HepG2 (cell line): ENCODE data around the gene ACSM2B. TPM values are rescaled to one million over a fixed set of nuclear protein-coding genes. Genes with fewer than 3 reads are reported as not detected.
"Not testable (repeated sequence)": the region's sequence is repeated elsewhere in the genome, so short reads cannot be mapped to it uniquely, and the experiment has no call there.

ENCODE experiments used
- ATAC-seq: fragments of 200-7000 bp; cut with Tn5 transposase; 3 replicates; pipeline ENCODE4 v1.9.1; 2020; ENCODE audit warnings: mild to moderate bottlenecking, moderate library complexity
- BruUV-seq: library from RNA; stranded (reverse); fragments of 400-500 nt; replicated peaks from 2 replicates; lab custom pipeline; 2021; lab: Mats Ljungman, UMichigan
- CTCF ChIA-PET: fragments of 300-600 bp; formaldehyde crosslinking; extraction: SDS; loops from one replicate; lab custom pipeline; 2021; ENCODE audit warnings: low total read pairs, inconsistent platforms, low intra/inter-chr PET ratio; lab: Yijun Ruan, JAX
- POLR2A ChIA-PET: fragments of 350-600 bp; sonication (Branson Sonifier 250); formaldehyde crosslinking; loops from one replicate; lab custom pipeline; 2020; ENCODE audit warnings: antibody characterized with exemption, inconsistent platforms; lab: Yijun Ruan, JAX
- DNase-seq: peaks from one replicate; pipeline ENCODE4 v3.0.0-alpha.2; 2015; ENCODE audit warnings: low spot score
- FAIRE-seq: peaks from 3 replicates; lab custom pipeline; 2011; peaks lifted over from hg19 to GRCh38; lab: Jason Lieb, UNC
- H2AFZ ChIP-seq: one replicate; pipeline ENCODE4 v1.6.1; 2011; ENCODE audit warnings: low read length, inconsistent platforms
- H3K27ac ChIP-seq: fragments of 300-600 bp; 3 replicates; pipeline ENCODE4 v1.8.0; 2011; ENCODE audit warnings: mixed run types, mild to moderate bottlenecking, mixed read lengths, low read length, inconsistent platforms; ENCODE audit not compliant: insufficient read depth; ENCODE audit errors: extremely low read length
- H3K27me3 ChIP-seq, 2 experiments: fragments of 200-600 bp in 1 of 2; 2 replicates in 1 of 2; 3 replicates in 1 of 2; pipeline versions ENCODE4 v1.6.0 to v1.8.0; 2011; ENCODE audit warnings: low read length in 2 of 2, mild to moderate bottlenecking in 2 of 2, moderate library complexity in 2 of 2, inconsistent platforms in 1 of 2; ENCODE audit not compliant: insufficient read depth in 2 of 2, control insufficient read depth in 1 of 2
- H3K36me3 ChIP-seq, 2 experiments: fragments of 200-600 bp in 1 of 2; replicated peaks in 1 of 2; 2 replicates in 1 of 2; 3 replicates in 1 of 2; pipeline versions ENCODE4 v1.5.1 to v1.8.0; 2011; ENCODE audit warnings: low read length in 2 of 2, inconsistent platforms in 1 of 2; ENCODE audit not compliant: insufficient read depth in 2 of 2, control insufficient read depth in 1 of 2
- H3K4me1 ChIP-seq: 2 replicates; pipeline ENCODE4 v1.5.1; 2012; ENCODE audit warnings: low read length, inconsistent platforms; ENCODE audit not compliant: insufficient read depth
- H3K4me2 ChIP-seq: 2 replicates; pipeline ENCODE4 v1.6.0; 2011; ENCODE audit warnings: low read depth, low read length, inconsistent platforms
- H3K4me3 ChIP-seq, 3 experiments: fragments of 200-600 bp in 1 of 3; sonication (generic), shearing (Covaris generic) in 1 of 3; replicated peaks in 1 of 3; 2 replicates each; pipeline ENCODE4 v1.5.1; 2011 to 2016; ENCODE audit warnings: low read length in 3 of 3, inconsistent platforms in 2 of 3, low read depth in 2 of 3, mild to moderate bottlenecking in 2 of 3, control low read depth in 1 of 3, mixed read lengths in 1 of 3; ENCODE audit not compliant: insufficient read depth in 1 of 3
- H3K79me2 ChIP-seq: one replicate; pipeline ENCODE4 v1.6.1; 2011; ENCODE audit warnings: low read length, inconsistent platforms; ENCODE audit not compliant: insufficient read depth
- H3K9ac ChIP-seq: 2 replicates; pipeline ENCODE4 v1.6.0; 2011; ENCODE audit warnings: mild to moderate bottlenecking, low read depth, low read length, inconsistent platforms; ENCODE audit not compliant: insufficient read depth
- H3K9me3 ChIP-seq: 2 replicates; pipeline ENCODE4 v1.5.1; 2012; ENCODE audit warnings: mild to moderate bottlenecking, low read length
- H4K20me1 ChIP-seq: 2 replicates; pipeline ENCODE4 v1.6.0; 2011; ENCODE audit warnings: inconsistent platforms, mild to moderate bottlenecking, low read length, moderate library complexity; ENCODE audit not compliant: insufficient read depth
- ATM ChIP-seq: fragments of 450-650 bp; IDR thresholded peaks from 2 replicates; pipeline ENCODE4 v1.7.1; 2017; ENCODE audit warnings: mild to moderate bottlenecking, borderline replicate concordance
- ERF ChIP-seq: IDR thresholded peaks from 2 replicates; pipeline ENCODE4 v1.6.1; 2018; ENCODE audit warnings: missing biosample characterization, missing genetic modification reagents
- PHB2 ChIP-seq: fragments of 450-650 bp; IDR thresholded peaks from 2 replicates; pipeline ENCODE4 v1.6.1; 2018; ENCODE audit not compliant: partially characterized antibody
- POLR2A ChIP-seq, 2 experiments: IDR thresholded peaks; 2 replicates each; pipeline ENCODE4 v1.6.1; 2011; ENCODE audit warnings: low read depth in 2 of 2, low read length in 2 of 2, mild to moderate bottlenecking in 1 of 2, moderate library complexity in 1 of 2; ENCODE audit not compliant: insufficient read depth in 1 of 2
- SMAD1 ChIP-seq: sonication (generic); formaldehyde crosslinking; IDR thresholded peaks from 2 replicates; pipeline ENCODE4 v1.4.0; 2020; ENCODE audit warnings: missing genetic modification reagents, low read depth, mild to moderate bottlenecking, borderline replicate concordance
- TBX2 ChIP-seq: sonication (generic); formaldehyde crosslinking; IDR thresholded peaks from 2 replicates; pipeline ENCODE4 v1.5.0; 2020; ENCODE audit warnings: missing genetic modification reagents, mild to moderate bottlenecking, borderline replicate concordance
- ZNF12 ChIP-seq: sonication (generic); formaldehyde crosslinking; IDR thresholded peaks from 2 replicates; pipeline ENCODE4 v1.5.0; 2020; ENCODE audit warnings: missing genetic modification reagents
- ZNF354B ChIP-seq: sonication (generic); formaldehyde crosslinking; IDR thresholded peaks from 2 replicates; pipeline ENCODE4 v1.8.0; 2022; ENCODE audit warnings: mild to moderate bottlenecking, missing genetic modification reagents
- ZNF572 ChIP-seq: sonication (generic); formaldehyde crosslinking; IDR thresholded peaks from 2 replicates; pipeline ENCODE4 v1.5.1; 2020; ENCODE audit warnings: mild to moderate bottlenecking, missing genetic modification reagents
- WGBS: methylation state at CpG from one replicate; pipeline ENCODE4 v1.1.6; 2017; ENCODE audit warnings: low lambda C conversion rate; 5-methylcytosine and 5-hydroxymethylcytosine counted together
- in situ Hi-C: cut with HindIII; loops from 2 replicates; pipeline ENCODE4 v1.10.0; 2017; ENCODE audit warnings: low pct_unique_long_range_greater_than_20kb; ENCODE audit not compliant: extremely low pct_ligation_motif_present
- intact Hi-C: fragments of 100-400 bp; cut with micrococcal nuclease; formaldehyde crosslinking; loops from one replicate; pipeline ENCODE4 v1.10.0; 2022; ENCODE audit not compliant: unreplicated experiment
- polyA plus RNA-seq, 8 experiments: library from polyadenylated mRNA; depleted of rRNA in 3 of 8; stranded (reverse) in 7 of 8; unstranded in 1 of 8; fragments of >200 nt; fragmentation: Illumina TruSeq in 4 of 8; extraction: Trizol in 4 of 8; gene quantifications; 2 replicates each; pipeline versions ENCODE4 v1.2.1 to v1.2.3, GENCODE V29; 2011 to 2016; ENCODE audit warnings: low read depth in 4 of 8, missing spikeins in 1 of 8, mixed read lengths in 1 of 8; ENCODE audit not compliant: insufficient read depth in 1 of 8
- total RNA-seq, 5 experiments: library from RNA; depleted of rRNA; stranded (reverse); fragments of >200 nt; fragmentation: Illumina TruSeq; extraction: Trizol; gene quantifications; 2 replicates each; pipeline ENCODE4 v1.2.3, GENCODE V29; 2016; ENCODE audit warnings: low read depth in 1 of 5

Gene ACSM2B
- total and polyA plus RNA-seq, 2 of the 13 experiments (the other 11 are each of a cell fraction or from before 2014, with no cell fraction given) = 22.9 to 34.0 TPM

GRCh38 chr16:20566864-20567263 is 9.3 kb downstream of the ACSM2B start:
- no peak for ATAC-seq
- no TSS peak for BruUV-seq
- Histone ChIP-seq H3K9me3 (peaks cover 26% of the 10 kb centered on the region), H4K20me1 (no peaks in the 10 kb centered on the region), H3K79me2 (no peaks in the 10 kb centered on the region), H2AFZ (no peak overlapping the region), H3K27me3 (no peaks in the 10 kb centered on the region), H3K4me2 (no peak overlapping the region), H3K4me1 (peaks cover 28% of the 10 kb centered on the region), H3K9ac (no peak overlapping the region), H3K27ac (no peak overlapping the region), H3K36me3 (no peaks in the 10 kb centered on the region), H3K4me3 (no peak overlapping the region)
- intact Hi-C loops = no loop called here
- no peak for FAIRE-seq
- ChIA-PET POLR2A (no interaction called here), CTCF (no interaction called here)
- no peak for TF ChIP-seq ZNF572
- no peak for TF ChIP-seq ATM
- no peak for TF ChIP-seq TBX2 (CRISPR knock-in tag)
- TF ChIP-seq ERF (CRISPR knock-in tag) = no peak
- no peak for TF ChIP-seq ZNF354B (CRISPR knock-in tag)
- no peak for TF ChIP-seq SMAD1 (CRISPR knock-in tag)
- TF ChIP-seq PHB2 = no peak
- TF ChIP-seq POLR2A (IDR thresholded peaks at IDR 0.05; ENCODE audit: insufficient read depth in 1 of 2, low read depth in 2 of 2, low read length in 2 of 2) = no peak
- in situ Hi-C loops = no loop called here
- DNase-seq = no peak

- H3K9ac ChIP-seq, FAIRE-seq, H2AFZ ChIP-seq, H3K27me3 ChIP-seq, H3K4me2 ChIP-seq, CTCF ChIA-PET, POLR2A ChIA-PET, intact Hi-C loops, H3K27ac ChIP-seq, H3K79me2 ChIP-seq, ATAC-seq, H4K20me1 ChIP-seq, BruUV-seq, H3K4me3 ChIP-seq, in situ Hi-C loops, H3K36me3 ChIP-seq, DNase-seq: not testable (repeated sequence)
- 98% methylated on average over 2 of the region's 2 CpGs for WGBS
- Histone ChIP-seq H3K4me1 (peaks cover 28% of the 10 kb centered on the region), H3K9me3 (peaks cover 16% of the 10 kb centered on the region)
- TF ChIP-seq ZNF12 (CRISPR knock-in tag) = peak; percentile 93
Measured at GRCh38 chr16:20565334-20565733, 10.8 kb downstream of the ACSM2B start.
